VCaP (cell line): ENCODE results near the gene CYP46A1.

Experiments
- H3K27ac ChIP-seq: fragments of 450-650 bp; 2 replicates; pipeline ENCODE4 v1.5.1; 2017
- TF ChIP-seq, protein P1 (sequence below): fragments of 450-650 bp; conservative IDR thresholded peaks from 2 replicates; pipeline ENCODE4 v1.5.1; 2017; ENCODE audit warnings: mild to moderate bottlenecking, moderate library complexity

CYP46A1 gene

DNA sequence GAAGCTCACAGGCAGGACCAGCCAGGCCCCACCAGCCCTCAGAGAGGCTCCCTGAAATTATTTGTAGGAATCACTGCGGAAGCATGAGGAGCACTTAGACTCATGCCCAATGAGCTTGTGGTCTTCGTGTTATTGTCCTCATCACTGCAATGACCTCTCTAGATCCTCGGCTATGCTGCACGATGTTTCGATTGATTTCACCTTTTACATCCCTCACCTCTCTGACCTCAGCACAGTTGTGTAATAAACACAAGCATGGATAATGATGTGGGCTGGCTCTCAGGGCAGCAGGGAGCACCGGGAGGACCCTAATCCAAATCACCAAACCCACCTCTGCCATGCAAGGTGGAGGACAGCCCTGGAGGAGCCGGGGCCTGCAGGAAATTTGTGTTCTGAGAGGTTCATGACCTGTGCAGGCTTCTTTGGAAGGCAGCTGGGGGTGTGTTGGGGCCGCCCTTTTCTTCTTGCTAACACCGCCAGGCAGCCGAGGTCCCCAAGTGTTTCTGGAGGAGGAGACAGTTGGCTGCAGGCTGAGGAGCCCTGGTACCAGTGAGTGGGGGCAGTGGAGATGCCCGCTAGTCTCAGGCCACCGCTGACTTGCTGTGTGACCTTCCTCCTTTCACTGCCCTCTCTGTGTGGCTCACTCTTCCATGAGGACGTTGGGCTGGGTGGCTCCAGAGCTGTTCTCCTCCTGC lies 79.6 kb downstream of the CYP46A1 start:
- H3K27ac ChIP-seq, result no peak overlapping the region
- TF ChIP-seq, protein P1, sequence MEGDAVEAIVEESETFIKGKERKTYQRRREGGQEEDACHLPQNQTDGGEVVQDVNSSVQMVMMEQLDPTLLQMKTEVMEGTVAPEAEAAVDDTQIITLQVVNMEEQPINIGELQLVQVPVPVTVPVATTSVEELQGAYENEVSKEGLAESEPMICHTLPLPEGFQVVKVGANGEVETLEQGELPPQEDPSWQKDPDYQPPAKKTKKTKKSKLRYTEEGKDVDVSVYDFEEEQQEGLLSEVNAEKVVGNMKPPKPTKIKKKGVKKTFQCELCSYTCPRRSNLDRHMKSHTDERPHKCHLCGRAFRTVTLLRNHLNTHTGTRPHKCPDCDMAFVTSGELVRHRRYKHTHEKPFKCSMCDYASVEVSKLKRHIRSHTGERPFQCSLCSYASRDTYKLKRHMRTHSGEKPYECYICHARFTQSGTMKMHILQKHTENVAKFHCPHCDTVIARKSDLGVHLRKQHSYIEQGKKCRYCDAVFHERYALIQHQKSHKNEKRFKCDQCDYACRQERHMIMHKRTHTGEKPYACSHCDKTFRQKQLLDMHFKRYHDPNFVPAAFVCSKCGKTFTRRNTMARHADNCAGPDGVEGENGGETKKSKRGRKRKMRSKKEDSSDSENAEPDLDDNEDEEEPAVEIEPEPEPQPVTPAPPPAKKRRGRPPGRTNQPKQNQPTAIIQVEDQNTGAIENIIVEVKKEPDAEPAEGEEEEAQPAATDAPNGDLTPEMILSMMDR, result no peak

- H3K27ac ChIP-seq, result no peak overlapping the region
- TF ChIP-seq, protein P1, result no peak
Measured at GRCh38 chr14:99764222-99764706, 80.2 kb downstream of the CYP46A1 start.

- no peak overlapping the region for H3K27ac ChIP-seq
- TF ChIP-seq, protein P1, result no peak
Measured at GRCh38 chr14:99768381-99768780, 84.3 kb downstream of the CYP46A1 start.

DNA sequence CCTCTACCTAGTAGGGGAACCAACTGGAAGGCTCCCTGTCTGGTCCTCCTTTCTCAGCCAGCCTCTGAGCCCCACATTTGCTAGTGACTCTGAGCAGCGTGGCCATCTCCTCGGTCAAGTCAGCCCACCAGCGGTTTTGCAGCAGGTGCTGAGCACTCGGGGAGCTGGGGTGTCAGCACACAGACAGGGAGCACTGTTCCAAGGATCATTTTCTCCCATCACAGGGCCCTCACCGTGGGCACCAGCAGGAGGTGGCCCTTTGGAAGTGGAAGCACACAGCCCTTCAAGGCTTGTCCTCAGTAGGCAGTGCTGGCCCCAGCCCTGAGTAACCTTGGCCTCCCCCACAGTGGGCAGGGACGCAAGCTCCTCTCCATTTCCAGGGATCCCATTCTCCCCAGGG lies 85.0 kb downstream of the CYP46A1 start:
- no peak overlapping the region for H3K27ac ChIP-seq
- TF ChIP-seq, protein P1, result no peak

- TF ChIP-seq, protein P1, result no peak
Measured at GRCh38 chr14:99769799-99770198, 85.7 kb downstream of the CYP46A1 start.

GRCh38 chr14:99772371-99773283 lies 88.5 kb downstream of the CYP46A1 start:
- no peak overlapping the region for H3K27ac ChIP-seq

More at GRCh38 chr14:99769799-99770198, 85.7 kb downstream of the CYP46A1 start:
- no peak overlapping the region for H3K27ac ChIP-seq

More at GRCh38 chr14:99772371-99773283, 88.5 kb downstream of the CYP46A1 start:
- TF ChIP-seq, protein P1, result no peak
